ENCODE data around the gene KIF5C. TPM values are rescaled to one million over a fixed set of nuclear protein-coding genes. Genes with fewer than 3 reads are reported as not detected.

Gene KIF5C
- total RNA-seq, 1 experiment from 2014 or later = 0.11 TPM

- H3K4me3 ChIP-seq = no peak overlapping the region
- DNase-seq (ENCODE audit: low read depth in 1 of 2, low spot score in 2 of 2) = no peak
- no peaks in the 10 kb centered on the region for H3K9me3 ChIP-seq (replicated peaks)
- H3K27ac ChIP-seq = no peak overlapping the region
- no peaks in the 10 kb centered on the region for H3K4me1 ChIP-seq (replicated peaks)
- H3K36me3 ChIP-seq = no peaks in the 10 kb centered on the region
- H3K27me3 ChIP-seq (replicated peaks) = no peaks in the 10 kb centered on the region; the same call in 1 of the 2 replicates
Measured at GRCh38 chr2:148981781-148982180, 106.8 kb downstream of the KIF5C start.

GRCh38 chr2:148982282-148982681, 107.3 kb downstream of the KIF5C start:
- no peaks in the 10 kb centered on the region for H3K36me3 ChIP-seq
- H3K27me3 ChIP-seq (replicated peaks) = no peaks in the 10 kb centered on the region; the same call in 1 of the 2 replicates
- DNase-seq (ENCODE audit: low read depth in 1 of 2, low spot score in 2 of 2) = no peak
- H3K9me3 ChIP-seq (replicated peaks) = no peaks in the 10 kb centered on the region
- no peaks in the 10 kb centered on the region for H3K4me1 ChIP-seq (replicated peaks)
- H3K4me3 ChIP-seq = no peak overlapping the region
- no peak overlapping the region for H3K27ac ChIP-seq

DNA sequence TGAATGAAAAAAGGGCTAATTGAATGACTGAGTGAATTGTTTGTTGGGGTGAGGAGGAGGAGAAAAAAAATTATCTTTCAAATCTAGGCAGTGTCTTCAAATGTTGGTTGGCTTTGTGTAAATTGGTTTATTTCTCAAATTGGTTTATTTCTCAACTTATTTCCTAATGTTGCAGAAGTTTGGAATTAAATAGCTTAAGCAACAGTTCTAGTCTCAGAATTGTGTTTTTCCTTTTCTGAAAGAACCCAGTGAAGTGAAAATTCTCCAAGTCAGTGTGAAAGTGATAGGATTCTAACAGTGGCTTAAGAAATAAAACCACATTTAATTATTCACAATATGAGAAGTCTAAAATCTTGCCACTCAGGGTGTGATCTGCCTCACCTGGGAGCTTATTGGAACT, 108.9 kb downstream of the KIF5C start:
- no peak overlapping the region for H3K4me3 ChIP-seq
- H3K36me3 ChIP-seq = no peaks in the 10 kb centered on the region
- H3K27ac ChIP-seq = no peak overlapping the region
- H3K9me3 ChIP-seq (replicated peaks) = no peaks in the 10 kb centered on the region
- no peaks in the 10 kb centered on the region; the same call in 1 of the 2 replicates for H3K27me3 ChIP-seq (replicated peaks)
- DNase-seq (ENCODE audit: low read depth in 1 of 2, low spot score in 2 of 2) = no peak
- no peaks in the 10 kb centered on the region for H3K4me1 ChIP-seq (replicated peaks)

DNA sequence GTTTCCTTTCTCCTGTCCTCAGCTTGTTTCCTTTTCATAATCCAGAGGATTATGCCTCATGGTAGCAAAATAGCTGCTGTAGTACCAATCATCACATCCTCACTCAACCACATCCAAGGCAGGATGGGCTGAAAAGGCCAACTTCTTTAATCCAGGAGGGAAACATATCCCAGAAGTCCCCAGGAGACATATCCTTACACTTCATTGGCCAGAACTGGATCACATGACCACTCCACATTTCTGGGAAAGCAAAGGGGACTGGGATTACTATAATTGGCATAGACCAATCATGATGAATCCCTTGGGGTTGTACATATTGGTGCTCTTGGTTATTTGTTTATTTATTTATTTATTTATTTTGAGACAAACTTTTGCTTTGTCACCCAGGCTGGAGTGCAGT, 109.4 kb downstream of the KIF5C start:
- no peaks in the 10 kb centered on the region for H3K36me3 ChIP-seq
- no peak overlapping the region for H3K27ac ChIP-seq

GRCh38 chr2:148987286-148987685, 112.3 kb downstream of the KIF5C start:
- no peaks in the 10 kb centered on the region for H3K4me1 ChIP-seq (replicated peaks)
- no peak for DNase-seq (ENCODE audit: low read depth in 1 of 2, low spot score in 2 of 2)
- no peaks in the 10 kb centered on the region for H3K36me3 ChIP-seq
- H3K27me3 ChIP-seq (replicated peaks) = no peaks in the 10 kb centered on the region; the same call in 1 of the 2 replicates
- no peaks in the 10 kb centered on the region for H3K9me3 ChIP-seq (replicated peaks)
- no peak overlapping the region for H3K27ac ChIP-seq
- no peak overlapping the region for H3K4me3 ChIP-seq

More for the DNA sequence above, 109.4 kb downstream of the KIF5C start:
- no peak overlapping the region for H3K4me3 ChIP-seq
- H3K4me1 ChIP-seq (replicated peaks) = no peaks in the 10 kb centered on the region
- no peaks in the 10 kb centered on the region; the same call in 1 of the 2 replicates for H3K27me3 ChIP-seq (replicated peaks)
- DNase-seq (ENCODE audit: low read depth in 1 of 2, low spot score in 2 of 2) = no peak
- H3K9me3 ChIP-seq (replicated peaks) = no peaks in the 10 kb centered on the region

DNA sequence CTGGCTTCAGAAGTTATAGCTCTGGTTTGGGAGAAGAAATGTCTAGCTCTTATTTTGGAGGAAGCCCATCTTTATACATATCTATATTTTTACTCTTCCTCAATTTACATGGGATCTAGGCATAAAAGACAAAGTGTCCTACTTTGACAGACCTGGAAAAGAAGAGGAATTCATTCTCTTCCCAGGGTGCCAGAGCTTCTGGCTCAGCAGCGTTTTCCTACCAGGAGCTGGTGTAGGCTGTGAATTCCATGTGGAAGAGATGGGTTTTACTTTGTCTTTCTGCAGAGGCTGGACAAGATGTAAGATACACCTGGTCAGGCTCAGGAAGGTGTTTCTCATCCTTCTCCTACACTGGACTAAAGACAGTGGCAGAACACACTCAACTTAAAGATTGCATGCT, 113.3 kb downstream of the KIF5C start:
- Histone ChIP-seq H3K27ac (no peak overlapping the region), H3K36me3 (no peaks in the 10 kb centered on the region), H3K4me3 (no peak overlapping the region), H3K4me1 (replicated peaks) (no peaks in the 10 kb centered on the region), H3K9me3 (replicated peaks) (no peaks in the 10 kb centered on the region), H3K27me3 (replicated peaks) (no peaks in the 10 kb centered on the region; the same call in 1 of the 2 replicates)
- DNase-seq (ENCODE audit: low read depth in 1 of 2, low spot score in 2 of 2) = no peak

- Histone ChIP-seq H3K36me3 (no peaks in the 10 kb centered on the region), H3K27me3 (replicated peaks) (no peaks in the 10 kb centered on the region), H3K9me3 (replicated peaks) (no peaks in the 10 kb centered on the region), H3K4me1 (replicated peaks) (no peaks in the 10 kb centered on the region), H3K4me3 (no peak overlapping the region), H3K27ac (no peak overlapping the region)
- DNase-seq (ENCODE audit: low read depth in 1 of 2, low spot score in 2 of 2) = peak in 1 of 2 experiments; percentile 50
Measured at GRCh38 chr2:148989882-148990493, 115.0 kb downstream of the KIF5C start.

DNA sequence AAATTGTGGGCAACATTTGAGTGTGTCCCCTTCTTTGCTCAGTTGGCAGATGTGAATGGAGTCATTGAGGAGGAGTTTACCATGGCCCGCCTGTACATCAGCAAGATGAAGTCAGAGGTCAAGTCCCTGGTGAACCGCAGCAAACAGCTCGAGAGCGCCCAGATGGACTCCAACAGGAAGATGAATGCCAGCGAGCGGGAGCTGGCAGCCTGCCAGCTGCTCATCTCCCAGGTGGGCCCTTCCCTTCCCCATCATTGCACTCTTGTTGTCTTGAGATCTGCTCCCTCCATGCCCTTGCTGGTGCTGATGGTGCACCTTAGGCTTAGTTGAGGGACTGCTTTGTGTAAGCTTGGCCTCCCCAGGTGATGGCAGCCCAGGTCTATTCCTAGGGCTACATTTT, 115.9 kb downstream of the KIF5C start:
- Histone ChIP-seq H3K36me3 (no peaks in the 10 kb centered on the region), H3K4me3 (no peak overlapping the region), H3K27me3 (replicated peaks) (no peaks in the 10 kb centered on the region), H3K9me3 (replicated peaks) (no peaks in the 10 kb centered on the region), H3K4me1 (replicated peaks) (no peaks in the 10 kb centered on the region), H3K27ac (no peak overlapping the region)
- no peak for DNase-seq (ENCODE audit: low read depth in 1 of 2, low spot score in 2 of 2)

DNA sequence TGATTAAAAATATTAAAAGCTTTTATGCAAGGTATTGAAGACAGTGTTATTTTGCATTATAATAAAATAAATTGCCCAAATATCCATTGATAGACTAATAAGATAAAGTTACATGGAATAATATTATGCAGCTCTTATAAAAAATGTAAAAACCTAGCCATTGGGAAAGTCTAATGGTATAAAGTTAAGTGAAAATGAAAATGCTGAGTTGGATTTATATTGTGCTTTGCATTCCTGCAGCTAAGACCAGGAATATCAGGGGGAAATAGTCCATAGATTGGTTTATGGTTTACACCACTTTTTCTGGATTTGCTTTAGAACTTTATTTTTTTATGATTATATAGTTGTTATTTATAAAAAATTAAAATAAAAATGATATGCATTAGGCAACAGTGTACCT, 117.4 kb downstream of the KIF5C start:
- DNase-seq (ENCODE audit: low read depth in 1 of 2, low spot score in 2 of 2) = no peak
- H3K4me3 ChIP-seq = no peak overlapping the region
- no peaks in the 10 kb centered on the region for H3K27me3 ChIP-seq (replicated peaks)
- no peaks in the 10 kb centered on the region for H3K4me1 ChIP-seq (replicated peaks)
- no peaks in the 10 kb centered on the region for H3K9me3 ChIP-seq (replicated peaks)
- H3K27ac ChIP-seq = no peak overlapping the region
- H3K36me3 ChIP-seq = no peaks in the 10 kb centered on the region

DNA sequence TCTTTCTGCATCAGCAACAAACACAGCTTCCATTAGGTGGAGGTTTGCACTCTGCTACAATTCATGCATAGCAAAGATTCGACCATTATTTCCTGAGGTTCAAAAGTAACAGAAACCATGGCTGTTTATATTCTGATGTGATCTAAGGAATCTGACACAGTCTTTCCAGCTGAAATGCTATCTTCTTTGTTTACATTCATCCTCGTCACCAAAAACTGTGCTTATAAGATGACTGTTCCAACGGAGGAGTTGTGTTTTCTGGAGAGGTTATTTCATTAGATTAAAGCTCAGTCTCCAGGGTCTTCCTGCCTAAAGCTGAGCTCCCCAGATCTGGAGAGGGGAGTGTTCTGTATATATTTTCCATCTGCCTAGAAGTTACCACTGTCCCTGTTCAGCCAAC, 118.3 kb downstream of the KIF5C start:
- no peaks in the 10 kb centered on the region for H3K36me3 ChIP-seq
- no peak for DNase-seq (ENCODE audit: low read depth in 1 of 2, low spot score in 2 of 2)
- no peak overlapping the region for H3K27ac ChIP-seq
- no peaks in the 10 kb centered on the region for H3K4me1 ChIP-seq (replicated peaks)
- no peak overlapping the region for H3K4me3 ChIP-seq
- H3K27me3 ChIP-seq (replicated peaks) = no peaks in the 10 kb centered on the region
- H3K9me3 ChIP-seq (replicated peaks) = no peaks in the 10 kb centered on the region

DNA sequence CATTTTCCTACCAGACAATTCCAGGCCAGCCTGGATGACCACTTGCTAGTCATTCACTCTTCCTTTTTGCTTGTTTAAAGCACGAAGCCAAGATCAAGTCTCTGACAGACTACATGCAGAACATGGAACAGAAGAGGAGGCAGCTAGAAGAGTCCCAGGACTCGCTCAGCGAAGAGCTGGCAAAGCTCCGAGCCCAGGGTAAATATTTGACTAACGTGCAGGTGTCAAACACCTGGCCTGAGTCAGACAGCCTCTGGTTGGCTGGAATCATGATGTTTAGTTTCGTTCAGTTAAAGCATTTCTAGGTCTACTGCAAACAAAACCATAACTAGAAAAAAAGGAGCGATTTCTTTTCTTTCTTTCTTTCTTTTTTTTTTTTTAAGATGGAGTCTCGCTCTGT, 119.3 kb downstream of the KIF5C start:
- H3K36me3 ChIP-seq = no peaks in the 10 kb centered on the region
- no peak overlapping the region for H3K27ac ChIP-seq
- H3K4me1 ChIP-seq (replicated peaks) = no peaks in the 10 kb centered on the region
- no peaks in the 10 kb centered on the region for H3K9me3 ChIP-seq (replicated peaks)
- H3K27me3 ChIP-seq (replicated peaks) = no peaks in the 10 kb centered on the region
- no peak overlapping the region for H3K4me3 ChIP-seq
- DNase-seq (ENCODE audit: low read depth in 1 of 2, low spot score in 2 of 2) = no peak

- 0 out of 2 replicates have a peak, but pooled peaks cover 6% of the 10 kb centered on the region for H3K27me3 ChIP-seq (replicated peaks)
- no peak for DNase-seq (ENCODE audit: low read depth in 1 of 2, low spot score in 2 of 2)
Measured at GRCh38 chr2:148996805-148997204, 121.8 kb downstream of the KIF5C start.

DNA sequence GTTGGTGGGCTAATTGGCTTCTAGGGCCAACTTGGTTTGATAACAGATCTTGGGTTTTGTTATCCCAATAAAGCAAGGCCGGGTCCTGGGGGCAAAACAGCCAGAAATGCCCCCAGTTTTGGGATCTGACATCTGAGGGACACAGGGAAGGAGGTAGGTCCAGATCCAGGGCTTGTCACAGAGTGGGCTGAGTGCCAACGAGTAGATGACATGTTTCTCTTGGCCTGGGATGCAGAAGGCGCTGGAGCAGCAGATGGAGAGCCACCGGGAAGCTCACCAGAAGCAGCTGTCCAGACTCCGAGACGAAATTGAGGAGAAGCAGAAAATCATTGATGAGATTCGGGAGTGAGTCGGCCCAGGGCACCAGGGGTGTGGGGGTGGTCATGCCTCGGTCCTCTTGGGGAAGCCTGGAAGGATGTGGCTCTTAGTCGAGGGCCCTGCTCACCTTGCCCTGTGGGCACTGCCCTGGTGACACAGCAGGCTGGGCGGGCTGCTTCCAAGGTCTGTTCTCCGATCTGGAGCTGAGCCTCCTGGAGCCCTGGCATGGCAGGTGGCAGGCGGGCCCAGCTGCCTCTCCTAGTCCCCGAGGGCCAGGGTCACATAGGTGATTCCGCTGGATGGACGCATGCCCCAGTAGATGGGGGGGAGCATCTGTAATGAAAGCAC, 123.3 kb downstream of the KIF5C start:
- no peak for DNase-seq (ENCODE audit: low read depth in 1 of 2, low spot score in 2 of 2)
- Histone ChIP-seq H3K36me3 (no peaks in the 10 kb centered on the region), H3K9me3 (replicated peaks) (no peaks in the 10 kb centered on the region), H3K27me3 (replicated peaks) (0 out of 2 replicates have a peak, but pooled peaks cover 6% of the 10 kb centered on the region), H3K4me1 (replicated peaks) (no peaks in the 10 kb centered on the region), H3K4me3 (no peak overlapping the region), H3K27ac (no peak overlapping the region)

More at GRCh38 chr2:148996805-148997204, 121.8 kb downstream of the KIF5C start:
- Histone ChIP-seq H3K4me1 (replicated peaks) (no peaks in the 10 kb centered on the region), H3K27ac (no peak overlapping the region), H3K9me3 (replicated peaks) (no peaks in the 10 kb centered on the region), H3K4me3 (no peak overlapping the region), H3K36me3 (no peaks in the 10 kb centered on the region)

- H3K27ac ChIP-seq = no peak overlapping the region
- no peaks in the 10 kb centered on the region for H3K9me3 ChIP-seq (replicated peaks)
Measured at GRCh38 chr2:148998831-148999200, 123.8 kb downstream of the KIF5C start.

More at GRCh38 chr2:148998831-148999200, 123.8 kb downstream of the KIF5C start:
- Histone ChIP-seq H3K4me3 (no peak overlapping the region), H3K27me3 (replicated peaks) (0 out of 2 replicates have a peak, but pooled peaks cover 6% of the 10 kb centered on the region), H3K36me3 (no peaks in the 10 kb centered on the region), H3K4me1 (replicated peaks) (no peaks in the 10 kb centered on the region)
- no peak for DNase-seq (ENCODE audit: low read depth in 1 of 2, low spot score in 2 of 2)

Data from SJSA1 (cell line).